HG03565 (cell line): ENCODE data around the gene BCL3.
A peak's percentile ranks its signal among the peaks of the same experiment; 100 is the strongest.

Source experiments
- ATAC-seq: cut with Tn5 transposase; IDR thresholded peaks from one replicate; pipeline ENCODE4 v1.9.1; 2021; ENCODE audit warnings: mild to moderate bottlenecking, moderate library complexity; ENCODE audit not compliant: unreplicated experiment

The BCL3 gene

GRCh38 chr19:44741258-44741731, 7.2 kb upstream of the BCL3 start:
- ATAC-seq: no peak

- no peak for ATAC-seq
Measured at GRCh38 chr19:44741841-44742329, 6.6 kb upstream of the BCL3 start.

- ATAC-seq: no peak
Measured at GRCh38 chr19:44742330-44743061, 6.0 kb upstream of the BCL3 start.

GRCh38 chr19:44744871-44745332, 3.6 kb upstream of the BCL3 start:
- no peak for ATAC-seq

DNA sequence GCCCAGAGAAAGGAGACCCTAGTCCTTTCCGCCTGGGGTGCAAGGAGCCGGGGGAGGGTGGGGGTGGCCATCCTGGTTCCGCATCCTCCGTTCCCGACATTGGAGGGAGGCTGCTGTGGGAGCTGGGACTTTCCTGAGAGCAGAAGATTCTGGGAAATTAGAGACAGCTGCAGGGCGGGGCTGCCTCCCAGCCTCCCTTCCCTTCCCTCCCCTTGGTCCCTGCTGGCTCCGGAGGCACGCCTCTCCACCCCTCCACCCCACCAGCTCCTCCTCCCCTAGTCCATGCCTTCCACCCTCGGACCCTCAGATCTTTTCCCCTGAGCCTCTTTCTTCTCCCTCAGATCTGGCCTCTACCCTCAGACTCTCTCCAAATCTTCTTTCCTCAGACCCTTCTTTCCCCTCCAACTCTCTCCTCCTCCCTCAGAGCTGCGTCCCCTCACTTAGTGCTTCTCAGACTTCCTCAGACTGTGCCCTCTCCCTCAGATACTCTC, 3.1 kb upstream of the BCL3 start:
- ATAC-seq: no peak

- no peak for ATAC-seq
Measured at GRCh38 chr19:44745887-44746600, 2.5 kb upstream of the BCL3 start.

GRCh38 chr19:44746616-44746945, 1.9 kb upstream of the BCL3 start:
- no peak for ATAC-seq

- no peak for ATAC-seq
Measured at GRCh38 chr19:44746946-44747738, 1.4 kb upstream of the BCL3 start.

DNA sequence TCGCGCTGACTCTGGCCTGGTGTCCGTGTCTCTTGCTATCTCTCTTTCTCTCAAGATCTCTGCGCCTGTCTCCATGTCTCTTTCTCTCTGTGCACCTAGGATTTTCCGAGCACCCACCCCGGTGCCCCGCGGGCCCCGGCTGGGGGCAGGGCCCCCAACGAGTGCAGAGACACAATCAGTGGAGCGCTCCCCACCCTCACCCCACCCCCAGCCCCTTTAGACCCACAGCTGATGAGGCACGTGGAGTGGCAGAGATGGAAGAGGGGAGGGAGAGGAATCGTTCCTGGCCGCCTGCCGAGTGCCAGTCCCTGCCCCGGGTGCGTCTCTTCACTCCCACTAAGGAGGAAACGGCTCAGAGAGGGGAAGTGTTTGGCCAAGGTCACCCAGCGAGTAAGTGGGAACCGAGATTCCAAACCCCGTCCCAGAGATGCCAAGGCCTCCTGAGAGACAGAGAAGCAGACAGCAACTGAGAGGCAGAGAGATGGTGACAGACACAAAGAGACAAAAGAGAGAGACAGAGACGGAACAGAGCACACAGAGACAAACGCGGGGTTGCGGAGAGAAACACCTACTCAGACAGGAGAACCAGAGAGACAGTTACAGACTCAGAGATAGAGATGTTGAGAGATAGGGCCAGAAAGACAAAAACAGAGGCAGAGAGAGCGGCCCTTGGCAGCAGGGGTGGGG, 626 bp upstream of the BCL3 start:
- ATAC-seq: peak; percentile 2

DNA sequence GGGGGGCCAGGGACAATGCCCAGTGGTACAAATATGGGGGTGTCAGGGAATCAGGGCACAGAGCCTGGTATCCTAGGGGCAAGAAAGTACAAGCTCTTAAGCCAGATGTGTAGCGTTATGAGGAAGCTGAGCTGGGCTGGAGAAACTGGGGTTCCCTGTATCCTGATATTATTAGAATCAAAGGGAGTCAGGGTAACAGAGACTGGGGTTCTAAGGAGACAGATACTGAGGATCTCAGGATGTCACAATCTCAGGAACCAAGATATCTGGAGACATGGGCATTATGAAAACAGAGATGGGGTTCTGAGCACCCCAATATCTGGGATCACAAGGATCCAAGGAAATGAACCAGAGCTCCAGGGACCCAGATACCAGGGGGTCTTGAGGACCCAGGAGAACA, 784 bp downstream of the BCL3 start:
- ATAC-seq: no peak

- no peak for ATAC-seq
Measured at GRCh38 chr19:44749994-44750393, 1.5 kb downstream of the BCL3 start.

DNA sequence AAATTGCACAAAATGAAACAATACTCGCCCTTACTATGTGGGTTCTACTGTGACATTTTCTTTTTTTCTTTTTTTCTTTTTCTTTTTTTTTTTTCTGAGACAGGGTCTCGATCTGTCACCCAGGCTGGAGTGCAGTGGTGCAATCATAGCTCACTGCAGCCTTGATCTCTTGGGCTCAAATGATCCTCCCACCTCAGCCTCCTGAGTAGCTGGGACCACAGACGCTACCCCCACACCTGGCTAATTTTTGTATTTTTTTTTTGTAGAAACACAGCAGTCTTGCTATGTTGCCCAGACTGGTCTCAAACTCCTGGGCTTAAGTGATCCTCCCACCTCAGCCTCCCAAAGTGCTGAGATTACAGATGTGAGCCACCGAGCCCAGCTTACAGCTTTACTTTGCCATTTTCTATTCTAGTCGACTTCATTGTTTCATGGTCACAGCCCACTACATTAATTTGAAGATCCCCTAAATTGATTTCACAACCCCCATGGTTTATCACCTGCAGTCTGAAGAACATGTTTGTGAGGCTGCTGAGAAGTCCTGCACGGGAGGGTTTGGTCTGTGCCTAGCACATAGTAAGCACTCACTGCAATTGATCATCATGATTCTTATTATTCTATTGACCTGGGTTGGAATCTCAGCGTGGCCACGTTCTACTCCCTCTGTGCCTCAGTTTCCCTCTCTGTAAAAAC, 3.8 kb downstream of the BCL3 start:
- no peak for ATAC-seq

DNA sequence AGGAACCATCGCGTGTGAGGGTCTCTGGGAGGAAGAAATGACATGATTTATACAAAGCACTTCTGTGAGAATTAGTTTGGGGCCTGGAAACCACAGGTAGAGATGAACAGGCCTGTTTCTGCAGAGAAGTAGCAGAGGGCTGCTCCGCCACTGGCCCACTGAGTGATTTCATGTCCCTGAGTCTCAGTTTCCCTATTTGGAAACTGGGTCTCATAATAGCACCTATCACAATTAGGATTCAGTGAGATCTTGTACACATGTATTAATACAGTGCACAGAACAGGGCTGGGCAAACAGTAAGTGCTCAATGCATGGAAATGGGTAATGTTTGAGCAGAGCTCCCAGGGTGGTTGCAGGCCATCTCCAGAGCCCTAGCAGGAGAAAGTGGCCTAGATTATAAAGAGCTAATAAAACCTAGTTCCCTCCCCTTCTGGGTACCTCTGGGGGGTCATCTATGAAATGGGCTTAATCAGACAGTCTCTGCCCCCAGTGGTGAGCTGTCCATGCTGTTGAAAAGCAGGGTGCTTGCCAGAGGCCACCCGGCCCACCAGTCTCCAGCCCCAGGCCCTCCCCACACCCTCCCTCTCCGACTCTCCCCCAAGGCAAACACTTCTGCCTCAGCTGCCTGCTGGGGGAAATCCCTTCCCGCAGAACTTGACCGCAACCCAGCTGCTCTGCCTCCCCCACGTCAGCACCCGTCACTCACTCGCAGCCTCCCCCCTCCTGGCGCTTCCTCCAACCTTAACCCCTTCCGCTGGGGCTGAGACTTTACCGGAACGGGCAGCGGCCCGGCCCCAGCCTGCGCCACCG, 4.5 kb downstream of the BCL3 start:
- ATAC-seq: peak; percentile 49

DNA sequence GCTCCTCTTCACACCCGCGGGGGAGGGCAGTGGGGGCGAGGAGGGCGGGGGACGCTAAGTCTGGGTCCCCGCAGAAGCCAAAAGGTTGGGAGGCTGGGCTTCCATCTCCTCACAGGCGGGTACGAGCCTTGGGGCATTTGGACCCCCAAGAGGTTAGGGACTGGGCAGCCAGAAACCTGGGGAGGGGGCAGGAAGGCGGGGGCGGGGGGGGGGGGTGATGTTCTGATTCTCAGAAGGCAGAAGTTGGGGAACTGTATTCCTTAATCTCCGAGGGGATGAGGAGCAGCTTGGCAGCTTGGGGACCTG, 5.1 kb downstream of the BCL3 start:
- ATAC-seq: no peak

- no peak for ATAC-seq
Measured at GRCh38 chr19:44753932-44754749, 5.6 kb downstream of the BCL3 start.

GRCh38 chr19:44754750-44755080, 6.2 kb downstream of the BCL3 start:
- no peak for ATAC-seq

DNA sequence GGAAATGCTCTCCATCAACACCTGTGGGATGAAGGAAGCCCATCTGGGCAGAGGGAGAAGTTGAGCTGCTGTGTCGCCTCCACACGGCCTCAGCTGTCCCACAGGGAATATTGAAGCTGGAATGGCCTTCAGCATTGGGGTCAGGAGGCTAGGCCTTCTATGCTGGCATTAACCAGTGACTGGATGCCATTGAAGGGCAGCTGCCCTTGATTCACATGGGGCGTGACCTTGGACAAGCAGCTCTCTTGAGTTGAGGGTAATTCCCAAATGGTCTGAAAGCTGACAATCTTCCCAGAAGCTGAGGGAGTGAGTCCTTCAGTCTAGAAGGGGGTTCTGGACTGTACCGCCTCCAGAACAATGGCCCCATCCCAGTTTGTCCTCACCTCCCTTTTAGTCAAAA, 6.7 kb downstream of the BCL3 start:
- ATAC-seq: no peak

- ATAC-seq: no peak
Measured at GRCh38 chr19:44756089-44756562, 7.6 kb downstream of the BCL3 start.
